CD4-positive, alpha-beta T cell (primary cell): Measurements from ENCODE around the gene FBXL16. TPM values are rescaled to one million over a fixed set of nuclear protein-coding genes. Genes with fewer than 3 reads are reported as not detected.
A peak's percentile ranks its signal among the peaks of the same experiment; 100 is the strongest.

Experiments
- ATAC-seq: fragments of 200-7000 bp; cut with Tn5 transposase; one replicate; pipeline ENCODE4 v1.10.0; 2022; ENCODE audit warnings: mild to moderate bottlenecking; ENCODE audit not compliant: poor library complexity
- CTCF ChIA-PET: fragments of 350-600 bp; sonication (Branson Sonifier 250); formaldehyde crosslinking; loops from one replicate; lab custom pipeline; 2021; ENCODE audit warnings: antibody characterized with exemption, inconsistent platforms; lab: Charles Lee
- POLR2A ChIA-PET: fragments of 350-600 bp; sonication (Branson Sonifier 250); formaldehyde crosslinking; loops from one replicate; lab custom pipeline; 2021; ENCODE audit warnings: antibody characterized with exemption, inconsistent platforms; lab: Charles Lee
- DNase-seq, 14 experiments: peaks; one replicate each; pipeline ENCODE4 v3.0.0-alpha.2; 2013 to 2020; ENCODE audit warnings: mixed read lengths in 2 of 14
- H3K27ac ChIP-seq, 2 donors: one replicate each; pipeline versions ENCODE4 v1.5.1 to v1.7.0; 2013; ENCODE audit warnings: low read length in 2 of 2, low read depth in 1 of 2, mild to moderate bottlenecking in 1 of 2
- H3K27me3 ChIP-seq, 2 experiments: 1 replicate in 1 of 2; 2 replicates in 1 of 2; pipeline versions ENCODE4 v1.6.1 to v1.7.0; 2013; ENCODE audit warnings: low read length in 2 of 2, control low read depth in 1 of 2, mild to moderate bottlenecking in 1 of 2, moderate library complexity in 1 of 2; ENCODE audit not compliant: insufficient read depth in 2 of 2, control insufficient read depth in 1 of 2
- H3K36me3 ChIP-seq: one replicate; pipeline ENCODE4 v1.6.1; 2013; ENCODE audit warnings: low read length, control low read depth; ENCODE audit not compliant: insufficient read depth
- H3K4me1 ChIP-seq: one replicate; pipeline ENCODE4 v1.6.1; 2013; ENCODE audit warnings: low read length, control low read depth; ENCODE audit not compliant: insufficient read depth
- H3K4me3 ChIP-seq: one replicate; pipeline ENCODE4 v1.5.1; 2013; ENCODE audit warnings: mild to moderate bottlenecking, low read length, moderate library complexity
- H3K9me3 ChIP-seq, 2 experiments: 1 replicate in 1 of 2; 2 replicates in 1 of 2; pipeline versions ENCODE4 v1.6.1 to v1.7.0; 2013; ENCODE audit warnings: low read length in 2 of 2, mild to moderate bottlenecking in 2 of 2, control low read depth in 1 of 2, moderate library complexity in 1 of 2; ENCODE audit not compliant: control insufficient read depth in 1 of 2, insufficient read depth in 1 of 2
- H3K27ac Mint-ChIP-seq: one replicate; pipeline ENCODE4 v1.8.0; 2020; ENCODE audit warnings: mixed read lengths
- H3K27me3 Mint-ChIP-seq: one replicate; pipeline ENCODE4 v1.8.0; 2021; ENCODE audit warnings: mixed read lengths
- H3K36me3 Mint-ChIP-seq: one replicate; pipeline ENCODE4 v1.8.0; 2021; ENCODE audit warnings: low read depth, mixed read lengths
- H3K4me1 Mint-ChIP-seq: one replicate; pipeline ENCODE4 v1.8.0; 2021; ENCODE audit warnings: low read depth, mixed read lengths
- H3K4me3 Mint-ChIP-seq: one replicate; pipeline ENCODE4 v1.8.0; 2020; ENCODE audit warnings: mild to moderate bottlenecking, mixed read lengths
- H3K9me3 Mint-ChIP-seq: one replicate; pipeline ENCODE4 v1.8.0; 2020; ENCODE audit warnings: mixed read lengths
- CTCF ChIP-seq: fragments of 200-600 bp; IDR thresholded peaks from one replicate; pipeline ENCODE4 v1.8.0; 2022; ENCODE audit warnings: antibody characterized with exemption, mild to moderate bottlenecking
- intact Hi-C, 2 experiments: fragments of 100-400 bp; cut with DNase I in 1 of 2; cut with micrococcal nuclease in 1 of 2; formaldehyde crosslinking; loops; one replicate each; pipeline versions ENCODE4 v1.15.1 to v1.9.0; 2023 to 2025; cut with DNase I, micrococcal nuclease
- total RNA-seq, 174 experiments: library from RNA in 2 of 174; stranded (reverse) in 2 of 174; gene quantifications; one replicate each; pipeline ENCODE4 v1.2.3 and lab custom pipeline; 2021 to 2026

FBXL16 gene
- total RNA-seq, 2 experiments from 2014 or later: 11.0 to 11.7 TPM

- intact Hi-C loops: no loop called here
These were observed 46.4 kb upstream of the FBXL16 start for GRCh38 chr16:752007-752312.

GRCh38 chr16:751152-752006 is 45.8 kb upstream of the FBXL16 start:
- H3K36me3 Mint-ChIP-seq: no peaks in the 10 kb centered on the region
- no peaks in the 10 kb centered on the region for H3K4me1 Mint-ChIP-seq
- ChIA-PET POLR2A (no interaction called here), CTCF (no interaction called here)
- Histone ChIP-seq H3K27ac (no peak overlapping the region), H3K4me3 (no peak overlapping the region), H3K27me3 (no peaks in the 10 kb centered on the region), H3K4me1 (peaks cover 7% of the 10 kb centered on the region), H3K9me3 (no peaks in the 10 kb centered on the region), H3K36me3 (no peaks in the 10 kb centered on the region)
- ATAC-seq (no peak), DNase-seq (peak in 1 of 14 experiments; percentile 7)
- TF ChIP-seq CTCF: no peak
- H3K4me3 Mint-ChIP-seq: no peak overlapping the region
- peaks cover 5% of the 10 kb centered on the region for H3K27me3 Mint-ChIP-seq
- H3K9me3 Mint-ChIP-seq: no peaks in the 10 kb centered on the region
- intact Hi-C loops: no loop called here
- H3K27ac Mint-ChIP-seq: no peak overlapping the region

More at GRCh38 chr16:752007-752312, 46.4 kb upstream of the FBXL16 start:
- Histone ChIP-seq H3K27ac (no peak overlapping the region), H3K27me3 (no peaks in the 10 kb centered on the region), H3K4me3 (no peak overlapping the region), H3K36me3 (no peaks in the 10 kb centered on the region), H3K9me3 (no peaks in the 10 kb centered on the region), H3K4me1 (peaks cover 7% of the 10 kb centered on the region)
- ChIA-PET POLR2A (no interaction called here), CTCF (no interaction called here)
- no peaks in the 10 kb centered on the region for H3K4me1 Mint-ChIP-seq
- no peak overlapping the region for H3K4me3 Mint-ChIP-seq
- no peaks in the 10 kb centered on the region for H3K36me3 Mint-ChIP-seq
- no peaks in the 10 kb centered on the region for H3K9me3 Mint-ChIP-seq
- H3K27me3 Mint-ChIP-seq: peaks cover 5% of the 10 kb centered on the region
- ATAC-seq (no peak), DNase-seq (no peak)
- no peak overlapping the region for H3K27ac Mint-ChIP-seq
- no peak for TF ChIP-seq CTCF

GRCh38 chr16:750485-750884 is 44.9 kb upstream of the FBXL16 start:
- no peaks in the 10 kb centered on the region for H3K36me3 Mint-ChIP-seq
- ChIA-PET POLR2A (no interaction called here), CTCF (no interaction called here)

More at GRCh38 chr16:750485-750884, 44.9 kb upstream of the FBXL16 start:
- peaks cover 7% of the 10 kb centered on the region for H3K4me1 ChIP-seq
- no peak overlapping the region for H3K27ac ChIP-seq
- TF ChIP-seq CTCF: no peak
- no peaks in the 10 kb centered on the region for H3K27me3 Mint-ChIP-seq
- no peaks in the 10 kb centered on the region for H3K27me3 ChIP-seq
- DNase-seq (peak in 1 of 14 experiments; percentile 4), ATAC-seq (no peak)
- H3K4me3 Mint-ChIP-seq: no peak overlapping the region
- no peaks in the 10 kb centered on the region for H3K9me3 ChIP-seq
- H3K9me3 Mint-ChIP-seq: no peaks in the 10 kb centered on the region
- intact Hi-C loops: no loop called here
- H3K4me1 Mint-ChIP-seq: no peaks in the 10 kb centered on the region
- H3K36me3 ChIP-seq: no peaks in the 10 kb centered on the region
- H3K4me3 ChIP-seq: no peak overlapping the region
- no peak overlapping the region for H3K27ac Mint-ChIP-seq
